ENCODE results near the gene COG5.

DNA sequence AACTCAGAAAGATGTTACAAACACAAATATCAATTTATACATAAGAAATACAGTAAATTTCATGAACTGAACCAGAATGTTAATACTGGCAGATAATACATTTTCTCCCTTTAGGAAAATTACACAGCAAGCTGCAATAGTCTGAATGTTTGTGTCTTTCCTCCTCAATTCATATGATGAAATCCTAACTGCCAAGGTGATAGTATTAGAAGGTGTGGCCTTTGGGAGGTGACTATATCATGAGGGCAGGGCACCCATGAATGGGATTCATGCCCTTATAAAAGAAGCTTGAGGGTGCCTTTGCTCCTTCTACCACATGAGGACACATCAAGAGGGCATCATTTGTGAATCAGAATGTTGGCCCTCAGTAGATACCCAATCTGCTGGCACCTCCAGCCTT lies 158.2 kb downstream of the COG5 start:
- TF ChIP-seq, protein P1, sequence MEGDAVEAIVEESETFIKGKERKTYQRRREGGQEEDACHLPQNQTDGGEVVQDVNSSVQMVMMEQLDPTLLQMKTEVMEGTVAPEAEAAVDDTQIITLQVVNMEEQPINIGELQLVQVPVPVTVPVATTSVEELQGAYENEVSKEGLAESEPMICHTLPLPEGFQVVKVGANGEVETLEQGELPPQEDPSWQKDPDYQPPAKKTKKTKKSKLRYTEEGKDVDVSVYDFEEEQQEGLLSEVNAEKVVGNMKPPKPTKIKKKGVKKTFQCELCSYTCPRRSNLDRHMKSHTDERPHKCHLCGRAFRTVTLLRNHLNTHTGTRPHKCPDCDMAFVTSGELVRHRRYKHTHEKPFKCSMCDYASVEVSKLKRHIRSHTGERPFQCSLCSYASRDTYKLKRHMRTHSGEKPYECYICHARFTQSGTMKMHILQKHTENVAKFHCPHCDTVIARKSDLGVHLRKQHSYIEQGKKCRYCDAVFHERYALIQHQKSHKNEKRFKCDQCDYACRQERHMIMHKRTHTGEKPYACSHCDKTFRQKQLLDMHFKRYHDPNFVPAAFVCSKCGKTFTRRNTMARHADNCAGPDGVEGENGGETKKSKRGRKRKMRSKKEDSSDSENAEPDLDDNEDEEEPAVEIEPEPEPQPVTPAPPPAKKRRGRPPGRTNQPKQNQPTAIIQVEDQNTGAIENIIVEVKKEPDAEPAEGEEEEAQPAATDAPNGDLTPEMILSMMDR (IDR thresholded peaks at IDR 0.05; ENCODE audit: insufficient read depth, low read length), result no peak
- TF ChIP-seq SPI1 (IDR thresholded peaks at IDR 0.05; ENCODE audit: borderline replicate concordance, low read depth), result no peak
- TF ChIP-seq GABPA (IDR thresholded peaks at IDR 0.05; ENCODE audit: low read depth), result no peak
